Stimulated activated CD8-positive, alpha-beta memory T cell treated with anti-CD3 and anti-CD28 coated beads, Interleukin-7, amount 100 ng/mL, for 48 hours (primary cell): ENCODE measurements around the gene PPP4R1.

Experiments
- DNase-seq, 2 donors: peaks; one replicate each; pipeline ENCODE4 v3.0.0-alpha.2; 2020; ENCODE audit warnings: low read depth in 1 of 2; ENCODE audit errors: extremely low read depth in 1 of 2

The PPP4R1 gene

DNA sequence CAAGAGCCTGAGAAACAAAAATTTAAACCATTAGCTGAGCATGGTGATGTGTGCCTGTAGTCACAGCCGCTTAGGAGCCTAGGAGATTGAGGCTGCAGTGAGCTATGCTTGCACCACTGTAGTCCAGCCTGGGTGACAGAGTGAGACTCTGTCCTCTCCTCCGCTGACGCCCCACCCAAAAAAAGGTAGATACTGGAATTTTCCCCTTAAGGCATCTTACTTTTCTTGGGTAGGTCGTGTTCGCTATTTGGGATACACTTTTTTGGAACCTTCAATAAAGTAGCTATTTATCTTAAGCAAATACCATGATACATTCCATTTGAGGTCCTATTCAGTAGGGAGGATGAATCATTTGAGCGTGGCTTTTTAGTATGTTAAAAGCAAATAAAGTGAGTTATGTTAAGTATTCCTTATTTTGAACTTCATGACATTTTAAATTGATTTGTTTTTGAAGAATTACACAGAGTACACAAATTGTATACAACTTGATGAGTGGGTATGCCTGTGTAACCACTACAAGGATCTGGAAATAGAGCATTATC is 100.3 kb downstream of the PPP4R1 start:
- DNase-seq = no peak

GRCh38 chr18:9508446-9509025 is 105.8 kb downstream of the PPP4R1 start:
- DNase-seq = no peak

DNA sequence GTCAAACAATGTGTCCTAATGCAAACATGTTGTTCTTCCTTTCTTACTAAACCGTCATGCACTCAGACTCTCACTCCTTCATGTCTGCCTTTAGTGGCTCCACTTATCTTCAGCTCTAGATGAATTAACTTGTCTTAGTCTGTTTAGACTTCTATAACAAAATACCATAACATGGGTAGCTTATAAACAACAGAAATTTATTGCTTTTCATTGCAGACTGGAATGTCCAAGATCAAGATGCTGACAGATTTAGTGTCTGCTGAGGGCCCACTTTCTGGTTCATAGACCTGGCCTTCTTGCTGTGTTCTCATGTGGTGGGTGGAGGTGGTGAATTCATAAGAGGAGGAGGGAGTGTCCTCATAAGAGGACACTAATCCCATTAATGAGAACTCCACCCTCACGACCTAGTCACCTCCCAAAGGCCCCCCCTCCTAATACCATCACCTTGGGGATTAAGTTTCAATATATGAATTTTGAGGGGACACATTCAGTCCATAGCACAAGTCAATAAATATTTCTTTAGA is 106.7 kb downstream of the PPP4R1 start:
- DNase-seq = no peak

- no peak for DNase-seq
Observed at GRCh38 chr18:9506046-9506792, 108.1 kb downstream of the PPP4R1 start.
